ENCODE results near the gene HPD. TPM values are rescaled to one million over a fixed set of nuclear protein-coding genes. Genes with fewer than 3 reads are reported as not detected.
"Not testable (repeated sequence)": the region's sequence is repeated elsewhere in the genome, so short reads cannot be mapped to it uniquely, and the experiment has no call there.

Gene HPD
- total and polyA plus RNA-seq, 2 donors (not counting 1 experiment from before 2014, with no cell fraction given): 0.17 to 0.36 TPM

DNA sequence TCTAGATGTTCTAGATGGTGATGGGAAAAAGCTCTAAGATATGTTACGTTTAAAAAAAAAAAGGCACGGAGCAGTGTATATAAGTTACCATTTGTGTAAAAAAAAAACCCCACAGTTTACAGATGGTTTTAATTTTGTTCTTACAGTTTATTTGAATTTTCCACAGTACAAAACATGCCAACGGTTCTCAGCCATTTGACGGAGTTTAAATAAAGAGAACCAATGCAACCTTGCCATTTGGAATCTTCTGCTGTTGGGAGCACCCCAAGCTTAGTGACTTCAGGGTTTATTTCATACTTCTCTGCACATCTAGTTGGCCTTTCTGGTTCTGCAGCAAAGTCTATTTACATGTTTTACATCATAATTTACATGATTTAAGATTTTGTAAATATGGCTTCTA is 7.7 kb upstream of the HPD start:
- Histone ChIP-seq H3K79me2 (ENCODE audit: control insufficient read depth, insufficient read depth, low read length) (no peaks in the 10 kb centered on the region), H3K9ac (ENCODE audit: insufficient read depth, low read length) (no peak overlapping the region), H3K4me2 (ENCODE audit: extremely low read depth, insufficient read depth, low read length) (no peak overlapping the region), H2AFZ (ENCODE audit: low read length) (no peak overlapping the region), H3K4me1 (ENCODE audit: control insufficient read depth, extremely low read depth, insufficient read depth, low read length) (no peaks in the 10 kb centered on the region), H3K4me3 (replicated peaks in 1 of 4; ENCODE audit: control extremely low read depth in 1 of 4, insufficient read depth in 1 of 4, low read depth in 3 of 4, low read length in 4 of 4) (no peak overlapping the region), H3K27ac (ENCODE audit: insufficient read depth, low read length) (no peak overlapping the region), H3K9me3 (ENCODE audit: control insufficient read depth, insufficient read depth, low read depth, low read length) (no peaks in the 10 kb centered on the region), H4K20me1 (ENCODE audit: control insufficient read depth, extremely low read depth, insufficient read depth, low read length) (no peaks in the 10 kb centered on the region), H3K27me3 (ENCODE audit: control insufficient read depth, insufficient read depth, low read length) (no peaks in the 10 kb centered on the region), H3K36me3 (ENCODE audit: control insufficient read depth, insufficient read depth, low read length) (no peaks in the 10 kb centered on the region)
- no peak for TF ChIP-seq EZH2 (IDR thresholded peaks at IDR 0.05; ENCODE audit: low read length, missing control alignments)
- peak in 1 of 2 donors; percentile 47 for DNase-seq (ENCODE audit: low read depth in 2 of 2)

DNA sequence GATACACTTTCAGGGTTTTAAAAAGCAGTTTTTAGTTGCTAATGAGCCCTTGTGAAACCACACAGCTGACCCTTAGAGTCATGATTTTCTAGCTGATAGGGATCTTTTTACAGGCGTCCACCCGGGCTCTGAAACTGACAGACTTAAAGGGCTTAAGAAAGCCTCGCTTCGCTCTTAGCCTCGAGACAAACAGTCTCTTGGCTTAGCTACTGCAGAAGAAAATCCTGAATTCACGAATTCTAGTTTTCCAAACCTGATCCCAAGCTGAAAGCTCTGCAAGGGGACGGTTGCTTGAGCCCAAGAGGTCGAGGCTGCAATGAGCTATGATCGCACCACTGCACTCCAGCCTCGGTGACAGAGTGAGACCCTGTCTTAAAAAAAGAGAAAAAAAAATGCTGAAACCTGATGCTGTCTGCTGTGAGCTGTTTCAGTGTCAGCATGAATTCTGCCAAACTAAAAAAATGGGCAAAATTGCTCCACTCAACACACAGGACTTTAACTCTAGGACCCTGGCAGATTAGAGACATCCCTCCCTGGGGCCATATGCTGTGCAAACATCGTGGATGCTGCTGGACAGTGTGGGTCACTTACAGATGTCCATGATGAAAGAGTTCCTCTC is 3.1 kb upstream of the HPD start:
- TF ChIP-seq, protein P1, sequence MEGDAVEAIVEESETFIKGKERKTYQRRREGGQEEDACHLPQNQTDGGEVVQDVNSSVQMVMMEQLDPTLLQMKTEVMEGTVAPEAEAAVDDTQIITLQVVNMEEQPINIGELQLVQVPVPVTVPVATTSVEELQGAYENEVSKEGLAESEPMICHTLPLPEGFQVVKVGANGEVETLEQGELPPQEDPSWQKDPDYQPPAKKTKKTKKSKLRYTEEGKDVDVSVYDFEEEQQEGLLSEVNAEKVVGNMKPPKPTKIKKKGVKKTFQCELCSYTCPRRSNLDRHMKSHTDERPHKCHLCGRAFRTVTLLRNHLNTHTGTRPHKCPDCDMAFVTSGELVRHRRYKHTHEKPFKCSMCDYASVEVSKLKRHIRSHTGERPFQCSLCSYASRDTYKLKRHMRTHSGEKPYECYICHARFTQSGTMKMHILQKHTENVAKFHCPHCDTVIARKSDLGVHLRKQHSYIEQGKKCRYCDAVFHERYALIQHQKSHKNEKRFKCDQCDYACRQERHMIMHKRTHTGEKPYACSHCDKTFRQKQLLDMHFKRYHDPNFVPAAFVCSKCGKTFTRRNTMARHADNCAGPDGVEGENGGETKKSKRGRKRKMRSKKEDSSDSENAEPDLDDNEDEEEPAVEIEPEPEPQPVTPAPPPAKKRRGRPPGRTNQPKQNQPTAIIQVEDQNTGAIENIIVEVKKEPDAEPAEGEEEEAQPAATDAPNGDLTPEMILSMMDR (conservative IDR thresholded peaks at IDR 0.05 in 1 of 2, IDR thresholded peaks at IDR 0.05 in 1 of 2; ENCODE audit: low read depth in 1 of 2, low read length in 2 of 2): no peak
- TF ChIP-seq EZH2 (IDR thresholded peaks at IDR 0.05; ENCODE audit: low read length, missing control alignments): no peak
- no peak overlapping the region for H3K9ac ChIP-seq (ENCODE audit: insufficient read depth, low read length)
- no peaks in the 10 kb centered on the region for H3K79me2 ChIP-seq (ENCODE audit: control insufficient read depth, insufficient read depth, low read length)
- peak overlapping the region in 3 of 4 experiments; percentile 17 to 41 (median 21) for H3K4me3 ChIP-seq (replicated peaks in 1 of 4; ENCODE audit: control extremely low read depth in 1 of 4, insufficient read depth in 1 of 4, low read depth in 3 of 4, low read length in 4 of 4)
- no peaks in the 10 kb centered on the region for H3K9me3 ChIP-seq (ENCODE audit: control insufficient read depth, insufficient read depth, low read depth, low read length)
- H3K36me3 ChIP-seq (ENCODE audit: control insufficient read depth, insufficient read depth, low read length): no peaks in the 10 kb centered on the region
- H3K27ac ChIP-seq (ENCODE audit: insufficient read depth, low read length): no peak overlapping the region
- peak; percentile 39 to 57 for DNase-seq (ENCODE audit: low read depth in 2 of 2)
- H4K20me1 ChIP-seq (ENCODE audit: control insufficient read depth, extremely low read depth, insufficient read depth, low read length): no peaks in the 10 kb centered on the region
- peak overlapping the region; percentile 72 for H3K4me2 ChIP-seq (ENCODE audit: extremely low read depth, insufficient read depth, low read length)
- peaks cover 9% of the 10 kb centered on the region for H3K4me1 ChIP-seq (ENCODE audit: control insufficient read depth, extremely low read depth, insufficient read depth, low read length)
- no peaks in the 10 kb centered on the region for H3K27me3 ChIP-seq (ENCODE audit: control insufficient read depth, insufficient read depth, low read length)
- H2AFZ ChIP-seq (ENCODE audit: low read length): peak overlapping the region; percentile 51

DNA sequence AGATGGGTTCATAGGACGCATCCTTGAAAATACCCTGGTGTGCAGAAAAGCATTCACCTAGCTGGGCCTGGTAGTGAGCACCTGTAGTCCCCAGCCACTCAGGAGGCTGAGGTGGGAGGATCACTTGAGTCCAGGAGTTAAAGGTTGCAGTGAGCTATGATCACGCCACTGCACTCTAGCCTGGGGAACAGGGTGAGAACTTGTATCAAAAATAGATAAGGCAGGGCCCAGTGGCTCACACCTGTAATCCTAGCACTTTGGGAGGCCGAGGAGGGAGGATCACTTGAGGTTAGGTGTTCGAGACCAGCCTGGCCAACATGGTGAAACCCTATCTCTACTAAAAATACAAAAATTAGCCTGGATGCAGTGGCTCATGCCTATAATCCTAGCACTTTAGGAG is 2.0 kb upstream of the HPD start:
- H3K4me2 ChIP-seq (ENCODE audit: extremely low read depth, insufficient read depth, low read length); H3K4me3 ChIP-seq (replicated peaks in 1 of 4; ENCODE audit: control extremely low read depth in 1 of 4, insufficient read depth in 1 of 4, low read depth in 3 of 4, low read length in 4 of 4); H3K9me3 ChIP-seq (ENCODE audit: control insufficient read depth, insufficient read depth, low read depth, low read length); H3K27me3 ChIP-seq (ENCODE audit: control insufficient read depth, insufficient read depth, low read length); H3K36me3 ChIP-seq (ENCODE audit: control insufficient read depth, insufficient read depth, low read length); H4K20me1 ChIP-seq (ENCODE audit: control insufficient read depth, extremely low read depth, insufficient read depth, low read length); H3K4me1 ChIP-seq (ENCODE audit: control insufficient read depth, extremely low read depth, insufficient read depth, low read length); DNase-seq (ENCODE audit: low read depth in 2 of 2); H3K9ac ChIP-seq (ENCODE audit: insufficient read depth, low read length); H3K79me2 ChIP-seq (ENCODE audit: control insufficient read depth, insufficient read depth, low read length); H3K27ac ChIP-seq (ENCODE audit: insufficient read depth, low read length); H2AFZ ChIP-seq (ENCODE audit: low read length): not testable (repeated sequence)

DNA sequence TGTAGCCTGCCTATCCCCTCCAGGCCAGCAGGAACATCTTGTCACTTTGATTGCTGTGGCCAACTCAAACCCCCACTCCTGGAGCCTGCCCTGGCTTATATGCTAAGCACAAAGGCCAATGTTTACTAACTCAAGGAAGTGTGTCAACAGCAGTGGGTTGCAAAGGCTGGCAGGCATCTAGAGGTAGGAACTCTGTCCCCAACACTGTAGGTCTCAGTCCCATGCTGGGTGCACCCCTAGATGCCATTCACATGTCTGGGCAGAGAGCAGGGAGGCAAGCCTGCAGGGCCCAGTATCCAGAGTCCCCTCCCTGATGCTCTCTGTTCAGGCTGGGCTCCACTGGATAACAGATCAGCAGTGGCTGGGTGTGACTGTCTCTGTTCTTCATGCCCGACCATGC is 1.6 kb upstream of the HPD start:
- no peaks in the 10 kb centered on the region for H3K9me3 ChIP-seq (ENCODE audit: control insufficient read depth, insufficient read depth, low read depth, low read length)
- no peak overlapping the region for H3K9ac ChIP-seq (ENCODE audit: insufficient read depth, low read length)
- no peak overlapping the region for H3K27ac ChIP-seq (ENCODE audit: insufficient read depth, low read length)
- no peak overlapping the region for H2AFZ ChIP-seq (ENCODE audit: low read length)
- no peak overlapping the region for H3K4me2 ChIP-seq (ENCODE audit: extremely low read depth, insufficient read depth, low read length)
- peaks cover 9% of the 10 kb centered on the region for H3K4me1 ChIP-seq (ENCODE audit: control insufficient read depth, extremely low read depth, insufficient read depth, low read length)
- no peaks in the 10 kb centered on the region for H3K79me2 ChIP-seq (ENCODE audit: control insufficient read depth, insufficient read depth, low read length)
- H3K4me3 ChIP-seq (replicated peaks in 1 of 4; ENCODE audit: control extremely low read depth in 1 of 4, insufficient read depth in 1 of 4, low read depth in 3 of 4, low read length in 4 of 4): no peak overlapping the region
- no peak for DNase-seq (ENCODE audit: low read depth in 2 of 2)
- no peaks in the 10 kb centered on the region for H3K27me3 ChIP-seq (ENCODE audit: control insufficient read depth, insufficient read depth, low read length)
- TF ChIP-seq EZH2 (IDR thresholded peaks at IDR 0.05; ENCODE audit: low read length, missing control alignments): no peak
- no peaks in the 10 kb centered on the region for H4K20me1 ChIP-seq (ENCODE audit: control insufficient read depth, extremely low read depth, insufficient read depth, low read length)
- H3K36me3 ChIP-seq (ENCODE audit: control insufficient read depth, insufficient read depth, low read length): no peaks in the 10 kb centered on the region

Measured in fibroblast of lung (primary cell).